ENCODE measurements around the gene NLGN1. TPM values are rescaled to one million over a fixed set of nuclear protein-coding genes. Genes with fewer than 3 reads are reported as not detected.

NLGN1 gene
- total RNA-seq, 2 donors from 2014 or later, result 1.3 to 2.4 TPM

DNA sequence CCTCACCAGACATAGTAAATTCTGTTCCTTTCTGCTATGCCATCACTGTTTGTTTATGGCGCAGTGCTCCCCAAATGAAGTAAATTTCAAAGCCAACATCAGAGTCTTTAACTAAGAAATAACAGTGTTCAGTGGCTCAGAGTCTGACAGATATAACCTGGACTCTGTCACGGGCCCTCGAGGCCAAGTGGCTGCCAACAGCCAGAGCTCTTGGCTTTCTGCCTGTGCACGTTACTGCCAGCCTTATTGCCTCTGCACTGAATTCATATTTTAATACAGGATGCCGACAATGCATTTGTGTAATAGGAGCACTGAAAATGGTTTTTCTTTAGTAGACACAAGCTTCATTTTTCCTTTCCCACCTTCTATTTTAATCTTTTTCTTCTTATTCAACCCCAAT lies 219.9 kb downstream of the NLGN1 start:
- Histone ChIP-seq H3K36me3 (no peaks in the 10 kb centered on the region), H3K9me3 (no peaks in the 10 kb centered on the region), H3K27ac (no peak overlapping the region), H3K4me3 (no peak overlapping the region), H3K27me3 (no peaks in the 10 kb centered on the region), H3K4me1 (no peaks in the 10 kb centered on the region)
- TF ChIP-seq, protein P1, sequence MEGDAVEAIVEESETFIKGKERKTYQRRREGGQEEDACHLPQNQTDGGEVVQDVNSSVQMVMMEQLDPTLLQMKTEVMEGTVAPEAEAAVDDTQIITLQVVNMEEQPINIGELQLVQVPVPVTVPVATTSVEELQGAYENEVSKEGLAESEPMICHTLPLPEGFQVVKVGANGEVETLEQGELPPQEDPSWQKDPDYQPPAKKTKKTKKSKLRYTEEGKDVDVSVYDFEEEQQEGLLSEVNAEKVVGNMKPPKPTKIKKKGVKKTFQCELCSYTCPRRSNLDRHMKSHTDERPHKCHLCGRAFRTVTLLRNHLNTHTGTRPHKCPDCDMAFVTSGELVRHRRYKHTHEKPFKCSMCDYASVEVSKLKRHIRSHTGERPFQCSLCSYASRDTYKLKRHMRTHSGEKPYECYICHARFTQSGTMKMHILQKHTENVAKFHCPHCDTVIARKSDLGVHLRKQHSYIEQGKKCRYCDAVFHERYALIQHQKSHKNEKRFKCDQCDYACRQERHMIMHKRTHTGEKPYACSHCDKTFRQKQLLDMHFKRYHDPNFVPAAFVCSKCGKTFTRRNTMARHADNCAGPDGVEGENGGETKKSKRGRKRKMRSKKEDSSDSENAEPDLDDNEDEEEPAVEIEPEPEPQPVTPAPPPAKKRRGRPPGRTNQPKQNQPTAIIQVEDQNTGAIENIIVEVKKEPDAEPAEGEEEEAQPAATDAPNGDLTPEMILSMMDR (IDR thresholded peaks at IDR 0.05), result no peak
- no peak for DNase-seq (ENCODE audit: low spot score)

- H3K9me3 ChIP-seq, result no peaks in the 10 kb centered on the region
- H3K4me3 ChIP-seq, result no peak overlapping the region
- TF ChIP-seq, protein P1 (IDR thresholded peaks at IDR 0.05), result no peak
- no peaks in the 10 kb centered on the region for H3K27me3 ChIP-seq
- H3K27ac ChIP-seq, result no peak overlapping the region
- no peaks in the 10 kb centered on the region for H3K4me1 ChIP-seq
- DNase-seq (ENCODE audit: low spot score), result no peak
- H3K36me3 ChIP-seq, result no peaks in the 10 kb centered on the region
Measured at GRCh38 chr3:173618148-173618547, 220.6 kb downstream of the NLGN1 start.

GRCh38 chr3:173618703-173619102 lies 221.2 kb downstream of the NLGN1 start:
- DNase-seq (ENCODE audit: low spot score), result no peak
- Histone ChIP-seq H3K4me1 (no peaks in the 10 kb centered on the region), H3K27ac (no peak overlapping the region), H3K27me3 (no peaks in the 10 kb centered on the region), H3K9me3 (no peaks in the 10 kb centered on the region), H3K4me3 (no peak overlapping the region), H3K36me3 (no peaks in the 10 kb centered on the region)
- TF ChIP-seq, protein P1 (IDR thresholded peaks at IDR 0.05), result no peak

DNA sequence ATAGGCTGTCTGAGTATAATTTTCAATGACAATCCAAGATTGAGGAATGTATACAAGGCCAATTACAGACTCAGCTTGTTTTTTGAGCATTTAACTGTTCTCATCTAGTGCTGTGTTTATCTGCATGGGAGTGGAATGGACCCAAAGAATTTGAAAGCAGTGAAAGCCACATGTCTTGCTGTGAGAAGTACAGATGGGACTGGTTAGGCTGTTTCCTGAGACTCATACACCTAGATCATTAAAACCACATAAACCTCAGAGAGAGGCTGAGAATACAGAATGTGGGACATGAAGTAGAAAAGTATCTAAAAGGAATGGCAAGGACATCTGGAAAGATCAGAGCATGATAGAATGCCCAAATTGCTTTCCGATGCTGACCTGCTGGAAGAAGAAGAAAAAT lies 224.6 kb downstream of the NLGN1 start:
- Histone ChIP-seq H3K4me3 (no peak overlapping the region), H3K27me3 (no peaks in the 10 kb centered on the region), H3K36me3 (no peaks in the 10 kb centered on the region), H3K9me3 (no peaks in the 10 kb centered on the region), H3K27ac (no peak overlapping the region), H3K4me1 (no peaks in the 10 kb centered on the region)
- TF ChIP-seq, protein P1 (IDR thresholded peaks at IDR 0.05), result no peak
- no peak for DNase-seq (ENCODE audit: low spot score)

DNA sequence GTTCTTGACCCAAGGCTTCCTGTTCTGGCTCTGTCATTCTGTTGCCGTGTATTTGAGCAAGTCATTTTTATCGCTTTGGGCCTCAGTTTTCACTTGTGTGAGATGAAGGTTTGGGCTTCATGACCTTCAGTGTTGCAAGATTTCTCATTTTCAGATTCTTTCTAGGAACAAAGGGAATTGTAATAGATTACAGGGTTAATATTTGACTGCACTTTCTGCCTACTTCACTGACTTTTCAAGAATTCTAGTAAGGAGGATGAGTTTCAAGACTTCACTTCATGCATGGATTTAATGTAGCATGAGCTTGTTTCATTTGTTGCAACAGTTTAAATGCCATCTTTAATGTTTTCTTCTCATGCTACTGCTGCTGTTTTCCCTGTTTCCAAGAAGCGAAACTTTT lies 226.5 kb downstream of the NLGN1 start:
- Histone ChIP-seq H3K9me3 (no peaks in the 10 kb centered on the region), H3K4me1 (no peaks in the 10 kb centered on the region), H3K27ac (no peak overlapping the region), H3K36me3 (no peaks in the 10 kb centered on the region), H3K27me3 (no peaks in the 10 kb centered on the region), H3K4me3 (no peak overlapping the region)
- TF ChIP-seq, protein P1 (IDR thresholded peaks at IDR 0.05), result no peak
- no peak for DNase-seq (ENCODE audit: low spot score)

GRCh38 chr3:173630849-173631248 lies 233.3 kb downstream of the NLGN1 start:
- Histone ChIP-seq H3K4me1 (no peaks in the 10 kb centered on the region), H3K27me3 (no peaks in the 10 kb centered on the region), H3K9me3 (no peaks in the 10 kb centered on the region), H3K4me3 (no peak overlapping the region), H3K36me3 (no peaks in the 10 kb centered on the region), H3K27ac (no peak overlapping the region)
- DNase-seq (ENCODE audit: low spot score), result no peak
- TF ChIP-seq, protein P1 (IDR thresholded peaks at IDR 0.05), result no peak
